ENCODE results near the gene POLH. TPM values are rescaled to one million over a fixed set of nuclear protein-coding genes. Genes with fewer than 3 reads are reported as not detected.

Gene POLH
- total and polyA plus RNA-seq, 9 of the 15 experiments (the other 6 are each of a cell fraction or from before 2014, with no cell fraction given): 5.8 to 31.6 (median 20.6) TPM

DNA sequence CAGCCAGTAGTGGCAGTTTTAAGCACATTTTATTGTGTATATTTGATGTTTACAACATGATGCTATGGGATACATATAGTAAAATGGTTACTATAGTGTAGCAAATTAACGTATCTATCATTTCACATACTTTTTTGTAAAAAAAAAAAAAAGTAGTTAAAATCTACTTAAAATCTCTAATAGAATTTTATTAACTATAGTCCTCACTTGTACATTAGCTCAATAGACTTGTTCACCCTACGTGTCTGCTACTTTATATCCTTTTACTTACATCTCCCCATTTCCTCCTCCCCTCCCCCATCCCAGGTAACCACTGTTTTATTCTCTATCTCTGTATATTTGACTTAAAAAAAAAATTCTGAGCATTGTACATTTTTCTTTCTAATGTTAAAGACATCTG is 30.0 kb downstream of the POLH start:
- Histone ChIP-seq H3K9ac (ENCODE audit: insufficient read depth in 1 of 2, low read depth in 2 of 2, low read length in 2 of 2) (no peak overlapping the region), H3K79me2 (ENCODE audit: control insufficient read depth, insufficient read depth, low read length) (no peaks in the 10 kb centered on the region), H2AFZ (ENCODE audit: low read depth, low read length) (no peak overlapping the region), H3K9me3 (replicated peaks; ENCODE audit: control insufficient read depth, insufficient read depth, low read depth, low read length) (no peaks in the 10 kb centered on the region), H3K36me3 (ENCODE audit: control insufficient read depth, insufficient read depth, low read length) (peaks cover 80% of the 10 kb centered on the region), H3K9me1 (ENCODE audit: control insufficient read depth, insufficient read depth, low read length) (no peaks in the 10 kb centered on the region), H3K27me3 (ENCODE audit: control insufficient read depth in 2 of 2, insufficient read depth in 2 of 2, low read length in 2 of 2) (no peaks in the 10 kb centered on the region), H3K4me2 (ENCODE audit: insufficient read depth, low read length) (no peak overlapping the region), H3K27ac (ENCODE audit: extremely low read depth, low read depth, low read length) (no peak overlapping the region), H3K4me3 (no peak overlapping the region), H4K20me1 (replicated peaks; ENCODE audit: control insufficient read depth, insufficient read depth, low read length) (no peaks in the 10 kb centered on the region), H3K4me1 (replicated peaks in 1 of 2; ENCODE audit: control insufficient read depth in 2 of 2, insufficient read depth in 2 of 2, low read length in 2 of 2) (peaks cover 3 to 14% of the 10 kb centered on the region in 2 experiments; a peak in 4 of 5 replicates)
- no peak for DNase-seq (ENCODE audit: extremely low read depth in 1 of 4, low spot score in 3 of 4)
- WGBS (ENCODE audit: insufficient coverage, low coverage, missing lambda C conversion rate): 96% methylated on average over 2 of the region's 2 CpGs
- TF ChIP-seq HNRNPK (IDR thresholded peaks at IDR 0.05; ENCODE audit: low read depth, low read length, poor library complexity, severe bottlenecking) (peak; percentile 53), NEUROD1 (IDR thresholded peaks at IDR 0.05; ENCODE audit: borderline replicate concordance, low read depth, low read length, partially characterized antibody) (no peak)
- in situ Hi-C loops (cut with MboI) (no loop called here), intact Hi-C loops (cut with micrococcal nuclease) (no loop called here)
- no peak for FAIRE-seq
- ATAC-seq: no peak
- no TSS peak for BruUV-seq (replicated peaks)
- ChIA-PET CTCF (ENCODE audit: low intra/inter-chr PET ratio) (no interaction called here), POLR2A (interaction anchor here (1.0 to 6.5 kb wide), 5 partner anchors 7 to 23 kb away, joined by 3 to 51 read pairs (median 4); partner anchors contain the start of gene GTPBP2)

DNA sequence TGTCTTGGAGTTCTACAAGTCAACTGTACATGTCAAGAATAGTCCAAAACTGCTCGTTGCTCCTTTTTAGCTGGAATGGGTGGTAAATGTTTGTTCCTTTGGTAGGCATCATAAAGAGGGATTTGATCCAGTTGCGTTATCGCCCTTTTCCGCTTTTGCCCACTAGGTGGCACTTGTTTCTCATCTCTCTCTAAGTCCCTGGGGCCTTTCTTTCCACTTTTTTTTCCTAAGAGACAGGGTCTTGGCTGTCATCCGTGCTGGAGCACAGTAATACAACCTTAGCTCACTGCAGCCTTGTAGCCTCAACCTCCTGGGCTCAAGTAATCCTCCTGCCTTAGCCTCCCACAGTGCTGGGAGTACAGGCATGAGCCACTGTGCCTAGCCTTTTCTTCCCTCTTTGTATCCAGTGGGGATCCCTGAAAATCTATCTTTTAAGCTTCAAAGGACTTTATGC is 32.4 kb downstream of the POLH start:
- ATAC-seq: peak; percentile 93
- peak; percentile 87 for FAIRE-seq
- Histone ChIP-seq H3K79me2 (ENCODE audit: control insufficient read depth, insufficient read depth, low read length) (no peaks in the 10 kb centered on the region), H3K27ac (ENCODE audit: extremely low read depth, low read depth, low read length) (no peak overlapping the region; the same call in 2 of the 3 replicates), H3K27me3 (ENCODE audit: control insufficient read depth in 2 of 2, insufficient read depth in 2 of 2, low read length in 2 of 2) (no peaks in the 10 kb centered on the region), H4K20me1 (replicated peaks; ENCODE audit: control insufficient read depth, insufficient read depth, low read length) (no peaks in the 10 kb centered on the region), H3K36me3 (ENCODE audit: control insufficient read depth, insufficient read depth, low read length) (peaks cover 75% of the 10 kb centered on the region), H3K9ac (ENCODE audit: insufficient read depth in 1 of 2, low read depth in 2 of 2, low read length in 2 of 2) (peak overlapping the region; percentile 4 to 64; a peak in 2 of 4 replicates), H3K4me3 (no peak overlapping the region), H3K4me2 (ENCODE audit: insufficient read depth, low read length) (no peak overlapping the region), H3K9me3 (replicated peaks; ENCODE audit: control insufficient read depth, insufficient read depth, low read depth, low read length) (no peaks in the 10 kb centered on the region), H3K9me1 (ENCODE audit: control insufficient read depth, insufficient read depth, low read length) (no peaks in the 10 kb centered on the region), H3K4me1 (replicated peaks in 1 of 2; ENCODE audit: control insufficient read depth in 2 of 2, insufficient read depth in 2 of 2, low read length in 2 of 2) (peaks cover 3 to 14% of the 10 kb centered on the region in 2 experiments; a peak in 4 of 5 replicates), H2AFZ (ENCODE audit: low read depth, low read length) (no peak overlapping the region)
- peak; percentile 72 to 88 (median 74) for DNase-seq (ENCODE audit: extremely low read depth in 1 of 4, low spot score in 3 of 4)
- intact Hi-C loops (cut with micrococcal nuclease): loop anchor here (1.0 to 2.0 kb wide), 3 partner anchors 59 to 470 kb away; no protein-coding TSS in a partner anchor
- 0% methylated on average over 5 of the region's 5 CpGs for WGBS (ENCODE audit: insufficient coverage, low coverage, missing lambda C conversion rate)
- ChIA-PET POLR2A (interaction anchor here (0.7 to 6.5 kb wide), 10 partner anchors 9 to 534 kb away, joined by 3 to 53 read pairs (median 3); partner anchors contain the start of genes GTPBP2 and VEGFA), CTCF (ENCODE audit: low intra/inter-chr PET ratio) (interaction anchor here (1.0 to 2.2 kb wide), 3 partner anchors 59 to 471 kb away, joined by 8 to 9 read pairs (median 8); no protein-coding TSS in a partner anchor)
- in situ Hi-C loops (cut with MboI): no loop called here
- BruUV-seq (replicated peaks): no TSS peak
- no peak for TF ChIP-seq ELF2 (CRISPR knock-in tag; IDR thresholded peaks at IDR 0.05)
- peak; percentile 57; the same call in 1 of the 2 replicates for TF ChIP-seq RB1 (IDR thresholded peaks at IDR 0.05; ENCODE audit: low read depth)
- TF ChIP-seq KAT8 (IDR thresholded peaks at IDR 0.05; ENCODE audit: low read depth): no peak
- TF ChIP-seq, protein P1, sequence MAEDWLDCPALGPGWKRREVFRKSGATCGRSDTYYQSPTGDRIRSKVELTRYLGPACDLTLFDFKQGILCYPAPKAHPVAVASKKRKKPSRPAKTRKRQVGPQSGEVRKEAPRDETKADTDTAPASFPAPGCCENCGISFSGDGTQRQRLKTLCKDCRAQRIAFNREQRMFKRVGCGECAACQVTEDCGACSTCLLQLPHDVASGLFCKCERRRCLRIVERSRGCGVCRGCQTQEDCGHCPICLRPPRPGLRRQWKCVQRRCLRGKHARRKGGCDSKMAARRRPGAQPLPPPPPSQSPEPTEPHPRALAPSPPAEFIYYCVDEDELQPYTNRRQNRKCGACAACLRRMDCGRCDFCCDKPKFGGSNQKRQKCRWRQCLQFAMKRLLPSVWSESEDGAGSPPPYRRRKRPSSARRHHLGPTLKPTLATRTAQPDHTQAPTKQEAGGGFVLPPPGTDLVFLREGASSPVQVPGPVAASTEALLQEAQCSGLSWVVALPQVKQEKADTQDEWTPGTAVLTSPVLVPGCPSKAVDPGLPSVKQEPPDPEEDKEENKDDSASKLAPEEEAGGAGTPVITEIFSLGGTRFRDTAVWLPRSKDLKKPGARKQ (CRISPR knock-in tag; IDR thresholded peaks at IDR 0.05): peak; percentile 27; the same call in 1 of the 2 replicates
- TF ChIP-seq, protein P2, sequence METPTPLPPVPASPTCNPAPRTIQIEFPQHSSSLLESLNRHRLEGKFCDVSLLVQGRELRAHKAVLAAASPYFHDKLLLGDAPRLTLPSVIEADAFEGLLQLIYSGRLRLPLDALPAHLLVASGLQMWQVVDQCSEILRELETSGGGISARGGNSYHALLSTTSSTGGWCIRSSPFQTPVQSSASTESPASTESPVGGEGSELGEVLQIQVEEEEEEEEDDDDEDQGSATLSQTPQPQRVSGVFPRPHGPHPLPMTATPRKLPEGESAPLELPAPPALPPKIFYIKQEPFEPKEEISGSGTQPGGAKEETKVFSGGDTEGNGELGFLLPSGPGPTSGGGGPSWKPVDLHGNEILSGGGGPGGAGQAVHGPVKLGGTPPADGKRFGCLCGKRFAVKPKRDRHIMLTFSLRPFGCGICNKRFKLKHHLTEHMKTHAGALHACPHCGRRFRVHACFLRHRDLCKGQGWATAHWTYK (CRISPR knock-in tag; IDR thresholded peaks at IDR 0.05): peak; percentile 40; the same call in 1 of the 2 replicates
- TF ChIP-seq ZNF384 (IDR thresholded peaks at IDR 0.05; ENCODE audit: low read depth, low read length): peak; percentile 92
- no peak for TF ChIP-seq ZNF778 (CRISPR knock-in tag; IDR thresholded peaks at IDR 0.05)
- TF ChIP-seq RCOR1 (IDR thresholded peaks at IDR 0.05; ENCODE audit: borderline replicate concordance in 1 of 2, low read depth in 2 of 2, low read length in 2 of 2): 0 out of 4 replicates have a peak, but pooled peaks of 1 of the 2 experiments have one; percentile 48
- TF ChIP-seq, protein P3, sequence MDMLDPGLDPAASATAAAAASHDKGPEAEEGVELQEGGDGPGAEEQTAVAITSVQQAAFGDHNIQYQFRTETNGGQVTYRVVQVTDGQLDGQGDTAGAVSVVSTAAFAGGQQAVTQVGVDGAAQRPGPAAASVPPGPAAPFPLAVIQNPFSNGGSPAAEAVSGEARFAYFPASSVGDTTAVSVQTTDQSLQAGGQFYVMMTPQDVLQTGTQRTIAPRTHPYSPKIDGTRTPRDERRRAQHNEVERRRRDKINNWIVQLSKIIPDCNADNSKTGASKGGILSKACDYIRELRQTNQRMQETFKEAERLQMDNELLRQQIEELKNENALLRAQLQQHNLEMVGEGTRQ (CRISPR knock-in tag; IDR thresholded peaks at IDR 0.05): no peak
